ENCODE measurements around the gene VPS26C.

VPS26C gene

DNA sequence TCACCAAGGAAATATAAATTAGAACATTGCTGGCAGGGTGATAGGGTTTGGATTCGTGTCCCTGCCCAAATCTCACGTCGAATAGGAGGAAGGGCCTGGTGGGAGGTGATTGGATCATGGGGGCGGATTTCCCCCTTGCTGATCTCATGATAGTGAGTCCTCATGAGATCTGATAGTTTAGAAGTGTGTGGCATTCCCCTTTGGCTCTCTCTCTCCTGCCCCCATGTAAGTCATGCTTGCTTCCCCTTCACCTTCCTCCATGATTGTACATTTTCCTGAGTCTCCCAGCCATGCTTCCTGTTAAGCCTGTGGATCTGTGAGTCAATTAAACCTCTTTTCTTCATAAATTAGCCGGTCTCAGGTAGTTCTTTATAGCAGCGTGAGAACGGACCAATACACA is 60.6 kb downstream of the VPS26C start:
- Mint-ChIP-seq H3K9me3 (no peaks in the 10 kb centered on the region), H3K27me3 (no peaks in the 10 kb centered on the region), H3K4me3 (no peak overlapping the region), H3K4me1 (peaks cover 35% of the 10 kb centered on the region), H3K27ac (no peak overlapping the region)
- no peak for ATAC-seq
- no peak for DNase-seq

DNA sequence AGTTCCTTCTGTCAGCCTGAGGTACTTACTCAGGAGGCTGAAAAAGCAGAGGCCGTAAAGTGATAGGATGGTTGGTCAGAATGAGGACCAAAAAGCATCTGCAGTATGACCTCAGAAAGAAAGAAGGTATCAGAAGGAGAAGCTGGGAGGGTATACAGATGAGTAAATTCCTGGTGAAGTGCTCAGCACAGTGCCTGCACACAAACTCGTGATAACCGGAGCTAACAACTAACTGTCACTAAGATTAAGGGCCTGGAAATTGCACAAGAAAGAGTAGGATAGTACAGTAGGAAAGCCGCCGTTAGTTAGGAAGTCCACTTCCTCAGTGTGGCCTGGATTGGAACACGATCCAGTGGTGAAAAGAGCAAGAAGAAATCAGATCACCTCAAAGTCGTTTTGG is 62.6 kb downstream of the VPS26C start:
- Mint-ChIP-seq H3K9me3 (no peaks in the 10 kb centered on the region), H3K27ac (peak overlapping the region in 1 of 2 donors; percentile 10), H3K27me3 (no peaks in the 10 kb centered on the region), H3K4me1 (peaks cover 32% of the 10 kb centered on the region), H3K4me3 (no peak overlapping the region)
- no peak for DNase-seq
- ATAC-seq = no peak

DNA sequence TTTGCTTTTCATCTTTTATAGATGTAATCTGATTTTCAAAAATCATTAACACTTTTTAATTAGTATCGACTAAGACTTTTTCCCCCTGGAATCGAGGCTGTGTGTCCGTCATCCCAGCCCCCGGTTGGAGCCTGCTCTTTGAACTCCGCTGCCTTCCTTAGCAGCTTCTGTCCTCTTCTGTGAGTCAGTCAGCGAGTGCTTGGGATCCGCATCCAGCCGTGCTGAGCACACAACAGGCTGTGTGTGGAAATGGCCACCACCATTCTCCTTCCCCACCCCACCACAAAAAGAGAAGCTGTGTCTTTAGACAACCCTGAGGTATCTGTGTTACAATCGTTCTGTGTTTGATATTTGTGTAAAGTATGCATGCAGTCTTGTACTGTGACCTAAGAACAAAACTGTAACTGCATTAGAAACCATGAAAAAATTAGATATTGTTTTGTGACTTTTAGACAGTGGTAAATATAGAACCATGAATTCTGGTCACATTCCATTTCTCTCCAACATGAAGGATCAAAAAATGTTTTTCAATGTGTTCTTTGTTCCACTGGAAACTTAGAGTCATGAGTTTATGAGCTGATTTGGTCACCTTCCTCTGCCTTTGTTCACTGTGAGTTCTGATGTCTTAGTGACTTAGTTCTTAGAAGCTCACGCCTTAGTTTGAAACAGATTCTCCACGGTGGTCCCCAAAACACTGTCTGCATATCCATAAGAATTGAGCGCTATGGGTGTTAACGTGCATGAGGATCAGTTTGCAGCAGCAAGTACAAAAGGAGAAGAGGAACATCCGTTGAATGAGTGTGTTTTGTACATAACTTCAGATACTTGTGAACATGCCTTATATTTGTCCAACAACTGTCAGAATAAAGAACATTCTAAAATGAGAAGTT is 64.7 kb downstream of the VPS26C start:
- Mint-ChIP-seq H3K9me3 (no peaks in the 10 kb centered on the region), H3K27me3 (no peaks in the 10 kb centered on the region), H3K4me3 (no peak overlapping the region), H3K4me1 (peaks cover 14% of the 10 kb centered on the region), H3K27ac (no peak overlapping the region)
- DNase-seq (no peak), ATAC-seq (no peak)

DNA sequence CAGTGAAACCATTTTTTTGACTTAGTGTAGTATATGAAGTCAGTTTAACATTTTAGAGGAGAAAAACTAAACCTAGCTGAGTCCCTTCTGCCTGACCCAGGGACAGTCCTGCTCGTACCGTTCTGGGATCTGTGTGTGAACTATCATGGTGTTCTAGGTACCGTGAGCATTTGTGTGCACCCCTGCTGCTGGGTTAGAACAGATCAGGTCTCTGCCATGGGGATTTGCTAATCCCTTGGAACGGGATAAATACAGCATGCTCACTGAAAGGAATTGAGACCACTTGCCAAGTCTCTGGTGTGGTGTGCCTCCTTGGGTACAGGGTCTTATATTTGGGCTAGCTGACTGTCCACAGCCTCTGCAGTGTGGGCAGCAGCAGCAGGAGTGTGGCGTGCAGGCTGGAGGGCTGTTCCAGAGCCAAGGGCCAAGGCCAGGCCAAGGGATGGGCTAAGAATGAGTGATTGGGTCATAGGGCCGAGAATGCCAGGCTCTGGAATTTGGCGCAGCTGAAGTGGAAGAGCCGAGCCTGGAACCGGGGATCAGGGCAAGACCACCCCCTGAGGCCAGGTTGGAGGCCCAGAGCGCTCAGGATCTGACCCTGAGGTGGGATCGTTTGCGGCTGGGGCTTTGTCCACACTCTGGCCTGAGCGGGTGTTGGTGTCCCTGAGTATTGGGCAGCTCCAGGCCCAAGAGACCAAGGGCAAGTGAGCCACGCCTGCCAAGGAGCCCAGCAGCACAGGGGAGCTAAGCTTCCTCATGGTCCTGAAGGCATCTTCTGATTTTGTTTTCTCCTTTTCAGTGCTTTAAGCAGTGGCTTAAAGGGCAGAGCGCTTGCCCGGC is 66.3 kb downstream of the VPS26C start:
- DNase-seq = no peak
- no peaks in the 10 kb centered on the region for H3K9me3 Mint-ChIP-seq
- H3K4me3 Mint-ChIP-seq = no peak overlapping the region
- H3K27me3 Mint-ChIP-seq = no peaks in the 10 kb centered on the region
- H3K4me1 Mint-ChIP-seq = no peaks in the 10 kb centered on the region
- H3K27ac Mint-ChIP-seq = peak overlapping the region; percentile 70 to 78
- no peak for ATAC-seq

DNA sequence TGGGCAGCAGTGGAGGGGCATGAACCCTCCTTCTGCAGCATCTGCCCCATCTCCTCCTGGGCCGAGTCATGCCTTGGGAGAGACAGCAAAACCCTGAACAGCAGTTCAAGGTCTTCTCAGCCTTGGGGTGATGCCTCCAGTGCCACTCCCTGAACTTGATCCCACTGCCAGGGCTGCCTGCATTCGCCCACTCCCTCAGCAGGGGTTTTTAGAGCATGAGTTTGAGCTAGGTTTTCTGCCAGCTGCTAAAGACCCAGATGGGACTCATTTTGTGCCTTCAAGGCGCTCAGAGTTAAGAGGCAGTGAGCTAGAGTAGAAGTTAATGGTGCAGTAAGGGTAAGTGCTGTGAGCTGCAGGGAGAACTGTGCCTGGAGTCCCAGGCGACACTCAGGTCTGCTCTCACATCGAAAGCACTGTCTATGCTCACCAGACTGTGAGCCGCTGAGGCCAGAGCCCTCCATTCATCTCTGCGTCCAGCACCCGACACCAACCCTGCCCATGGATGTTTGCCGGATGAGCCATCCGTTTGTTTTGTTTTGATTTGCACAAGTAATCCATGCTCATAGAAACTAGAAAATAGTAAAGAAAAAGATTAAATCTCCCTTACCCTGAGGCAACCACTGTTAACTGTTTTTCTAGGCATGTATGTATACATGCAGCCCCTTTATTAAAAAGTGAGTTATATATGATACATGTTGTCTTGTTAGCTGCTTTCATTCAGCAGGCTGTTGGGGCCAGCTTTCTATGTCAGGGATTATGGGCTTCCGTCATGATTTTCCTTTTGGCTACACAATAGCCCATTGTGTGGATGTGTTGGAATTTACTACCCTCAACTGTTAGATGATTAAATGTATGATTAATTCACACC is 67.8 kb downstream of the VPS26C start:
- no peak for ATAC-seq
- DNase-seq = no peak
- Mint-ChIP-seq H3K27ac (peak overlapping the region in 1 of 2 donors; percentile 69), H3K9me3 (no peaks in the 10 kb centered on the region), H3K4me3 (no peak overlapping the region), H3K27me3 (no peaks in the 10 kb centered on the region), H3K4me1 (no peaks in the 10 kb centered on the region)

DNA sequence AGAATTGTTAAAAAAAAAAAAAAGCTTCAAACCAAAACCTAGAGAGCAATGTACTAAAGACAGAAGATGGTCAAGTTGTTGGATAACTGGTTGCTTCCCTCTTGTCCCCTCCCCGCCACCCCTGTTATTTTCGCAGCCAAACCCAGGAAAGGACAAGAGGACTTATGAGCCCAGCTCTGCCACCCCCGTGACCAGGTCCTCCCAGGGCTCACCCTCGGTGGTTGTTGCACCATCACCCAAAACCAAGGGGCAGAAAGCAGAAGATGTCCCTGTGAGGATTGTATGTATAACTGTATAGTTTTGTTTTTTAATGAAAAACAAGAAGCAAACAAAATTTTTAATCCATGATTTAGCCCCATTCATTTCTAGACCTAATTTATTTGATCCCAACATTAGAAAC is 69.4 kb downstream of the VPS26C start:
- H3K9me3 Mint-ChIP-seq = no peaks in the 10 kb centered on the region
- DNase-seq (no peak), ATAC-seq (no peak)
- no peaks in the 10 kb centered on the region for H3K27me3 Mint-ChIP-seq
- no peaks in the 10 kb centered on the region for H3K4me1 Mint-ChIP-seq
- no peak overlapping the region for H3K27ac Mint-ChIP-seq
- no peak overlapping the region for H3K4me3 Mint-ChIP-seq

DNA sequence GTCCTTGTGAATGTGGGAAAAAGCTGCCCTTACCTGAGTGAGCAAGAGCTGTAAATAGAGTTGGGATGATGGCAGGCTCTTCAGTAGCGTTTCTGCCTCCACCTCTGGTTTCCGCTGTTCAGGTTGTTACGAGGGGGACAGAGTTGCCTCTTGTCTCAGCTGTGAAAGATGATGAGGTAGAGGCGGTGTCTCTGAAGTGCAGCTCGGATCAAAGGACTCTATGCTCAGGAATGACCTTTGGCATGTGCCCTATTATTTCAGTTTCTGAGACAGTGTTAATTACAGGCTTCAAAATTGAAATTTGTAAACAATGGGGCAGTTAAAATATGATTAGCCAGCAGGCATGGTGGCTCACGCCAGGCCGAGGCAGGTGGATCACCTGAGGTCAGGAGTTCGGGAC is 70.3 kb downstream of the VPS26C start:
- no peaks in the 10 kb centered on the region for H3K9me3 Mint-ChIP-seq
- no peak overlapping the region for H3K4me3 Mint-ChIP-seq
- H3K27ac Mint-ChIP-seq = peak overlapping the region in 1 of 2 donors; percentile 60
- H3K27me3 Mint-ChIP-seq = no peaks in the 10 kb centered on the region
- no peak for DNase-seq
- no peak for ATAC-seq
- no peaks in the 10 kb centered on the region for H3K4me1 Mint-ChIP-seq

DNA sequence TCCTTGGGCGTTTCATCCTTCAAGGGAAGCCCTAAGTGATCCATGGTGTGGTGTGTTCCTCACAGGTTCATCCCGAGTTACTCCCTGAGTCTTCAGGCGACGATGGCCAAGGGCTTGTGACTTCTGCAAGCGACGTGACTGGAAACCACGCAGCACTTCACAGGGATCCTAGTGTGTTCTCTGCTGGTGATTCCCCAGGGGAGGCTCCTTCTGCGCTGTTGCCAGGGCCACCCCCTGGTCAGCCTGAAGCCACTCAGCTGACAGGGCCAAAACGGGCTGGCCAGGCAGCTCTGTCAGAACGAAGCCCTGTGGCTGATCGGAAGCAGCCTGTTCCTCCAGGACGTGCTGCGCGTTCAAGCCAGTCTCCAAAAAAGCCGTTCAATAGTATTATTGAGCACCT is 71.5 kb downstream of the VPS26C start:
- Mint-ChIP-seq H3K27ac (no peak overlapping the region), H3K4me3 (no peak overlapping the region), H3K27me3 (no peaks in the 10 kb centered on the region), H3K9me3 (no peaks in the 10 kb centered on the region), H3K4me1 (no peaks in the 10 kb centered on the region)
- no peak for DNase-seq
- no peak for ATAC-seq

DNA sequence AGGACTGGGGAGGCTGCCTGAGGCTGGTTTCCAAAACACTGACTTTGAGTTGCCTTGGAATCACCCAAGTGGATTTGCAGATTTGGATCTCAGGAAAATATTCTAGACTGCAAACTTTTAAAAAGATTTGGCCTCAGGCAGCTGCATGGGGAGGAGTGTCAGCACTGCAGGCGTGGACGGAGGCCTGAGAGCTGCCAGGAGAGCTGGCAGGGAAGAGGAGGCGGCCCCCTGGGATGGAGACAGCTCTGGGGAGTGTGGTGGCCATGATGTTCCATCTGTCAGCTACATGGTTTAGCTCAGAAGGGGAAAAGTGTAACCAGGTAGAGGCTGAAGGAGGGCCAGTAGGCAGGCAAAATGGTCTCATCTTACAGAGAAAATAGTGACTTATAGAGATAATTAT is 72.1 kb downstream of the VPS26C start:
- H3K9me3 Mint-ChIP-seq = no peaks in the 10 kb centered on the region
- no peaks in the 10 kb centered on the region for H3K4me1 Mint-ChIP-seq
- H3K4me3 Mint-ChIP-seq = no peak overlapping the region
- ATAC-seq = no peak
- no peak overlapping the region for H3K27ac Mint-ChIP-seq
- no peak for DNase-seq
- no peaks in the 10 kb centered on the region for H3K27me3 Mint-ChIP-seq

DNA sequence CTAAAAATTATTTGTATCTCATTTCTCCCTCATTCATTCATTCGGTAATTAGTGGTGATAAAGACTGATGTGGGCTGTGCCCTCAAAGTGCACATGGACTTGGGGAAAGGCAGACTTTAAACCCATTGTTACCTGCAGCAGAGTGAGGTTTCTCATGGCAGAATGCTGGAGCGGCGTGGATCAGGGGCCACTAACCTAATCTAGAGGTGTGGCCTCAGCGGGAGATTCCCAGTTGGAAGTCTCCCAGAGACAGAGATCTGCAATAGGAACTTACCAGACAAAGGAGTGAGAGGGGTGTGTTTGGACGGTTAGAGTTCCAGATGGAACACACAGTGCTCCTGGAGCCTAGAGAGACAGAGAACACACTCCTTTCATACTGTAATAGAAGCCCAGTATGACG is 73.5 kb downstream of the VPS26C start:
- Mint-ChIP-seq H3K9me3 (no peaks in the 10 kb centered on the region), H3K4me3 (no peak overlapping the region), H3K27me3 (no peaks in the 10 kb centered on the region), H3K4me1 (no peaks in the 10 kb centered on the region), H3K27ac (peak overlapping the region in 1 of 2 donors; percentile 23)
- ATAC-seq (no peak), DNase-seq (no peak)

DNA sequence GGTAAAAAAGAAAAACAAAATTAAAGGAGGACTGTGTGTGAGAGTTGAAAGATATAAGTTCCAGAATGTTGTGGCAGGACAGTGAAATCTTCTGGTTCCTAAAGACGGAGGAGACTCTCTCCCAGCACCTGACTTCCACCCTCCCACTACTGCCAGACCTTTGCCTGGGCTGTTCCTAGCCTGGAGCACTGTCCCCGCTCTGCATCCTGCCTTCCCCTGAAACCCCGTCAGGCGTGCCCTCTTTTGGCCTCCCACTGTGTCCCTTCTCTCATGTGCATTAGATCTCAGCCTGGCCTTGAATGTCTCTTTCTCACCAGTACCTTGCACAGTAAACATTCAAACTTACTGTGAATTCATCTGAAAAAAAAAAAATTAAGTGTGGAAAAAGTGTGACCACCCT is 74.1 kb downstream of the VPS26C start:
- H3K27ac Mint-ChIP-seq = no peak overlapping the region
- H3K4me3 Mint-ChIP-seq = no peak overlapping the region
- no peaks in the 10 kb centered on the region for H3K9me3 Mint-ChIP-seq
- ATAC-seq (no peak), DNase-seq (no peak)
- no peaks in the 10 kb centered on the region for H3K4me1 Mint-ChIP-seq
- no peaks in the 10 kb centered on the region for H3K27me3 Mint-ChIP-seq

DNA sequence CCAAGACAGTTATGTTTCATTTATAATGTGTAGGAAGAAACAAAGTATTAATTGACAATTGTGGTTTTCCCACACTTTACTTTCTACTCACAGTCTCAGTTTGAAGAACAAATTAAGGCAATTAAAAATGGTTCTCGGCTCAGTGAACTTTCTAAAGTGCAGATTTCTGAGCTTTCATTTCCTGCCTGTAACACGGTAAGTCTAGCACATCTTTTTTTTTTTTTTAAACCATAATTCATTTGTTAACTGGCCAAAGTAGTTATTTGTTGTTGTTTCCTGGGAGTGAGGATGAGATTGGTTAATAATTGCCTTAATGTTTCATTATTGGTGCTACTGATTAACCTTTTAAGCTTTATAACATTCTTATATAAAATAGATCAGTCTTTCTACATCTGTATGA is 75.1 kb downstream of the VPS26C start:
- Mint-ChIP-seq H3K4me3 (no peak overlapping the region), H3K27ac (peak overlapping the region; percentile 65 to 68), H3K4me1 (no peaks in the 10 kb centered on the region), H3K27me3 (no peaks in the 10 kb centered on the region), H3K9me3 (no peaks in the 10 kb centered on the region)
- DNase-seq = no peak
- no peak for ATAC-seq

DNA sequence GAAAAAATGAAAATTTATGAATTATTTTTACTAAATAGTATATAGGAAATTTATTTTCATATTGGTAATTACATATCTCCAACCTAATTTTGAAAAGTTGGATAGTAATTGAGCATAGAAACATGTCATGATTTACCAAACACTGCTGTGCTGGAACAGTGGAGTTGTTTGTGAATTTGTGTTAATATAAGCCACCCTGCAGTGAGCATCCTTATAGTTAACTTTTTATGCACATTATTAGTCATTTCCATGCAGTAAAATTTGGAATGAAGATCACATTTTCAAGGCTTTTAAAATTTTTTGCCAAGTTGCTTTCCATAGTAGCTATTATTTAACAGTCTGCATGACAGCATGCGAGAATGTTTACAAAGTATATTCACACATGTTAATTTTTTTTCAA is 78.3 kb downstream of the VPS26C start:
- H3K4me1 Mint-ChIP-seq = peaks cover 8% of the 10 kb centered on the region
- H3K4me3 Mint-ChIP-seq = no peak overlapping the region
- DNase-seq (no peak), ATAC-seq (no peak)
- H3K27me3 Mint-ChIP-seq = no peaks in the 10 kb centered on the region
- no peak overlapping the region for H3K27ac Mint-ChIP-seq
- no peaks in the 10 kb centered on the region for H3K9me3 Mint-ChIP-seq

DNA sequence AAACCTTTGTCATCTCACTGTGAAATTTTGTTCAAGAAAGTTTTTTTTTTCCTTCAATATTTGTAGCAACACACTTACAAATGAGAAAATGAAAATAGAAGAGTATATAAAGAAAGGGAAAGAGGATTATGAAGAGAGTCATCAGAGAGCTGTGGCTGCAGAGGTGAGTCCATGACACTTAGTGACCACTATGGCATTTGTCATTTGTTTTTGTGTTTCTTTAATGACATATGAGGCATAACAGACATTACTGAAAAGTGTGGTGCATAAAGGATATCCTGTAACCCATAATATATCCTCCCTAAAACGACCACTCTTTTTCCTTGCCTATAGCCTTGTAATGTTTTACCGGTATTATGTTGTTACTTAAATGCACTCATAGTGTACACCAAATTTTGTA is 80.2 kb downstream of the VPS26C start:
- no peaks in the 10 kb centered on the region for H3K27me3 Mint-ChIP-seq
- peak; percentile 64 for ATAC-seq
- H3K4me1 Mint-ChIP-seq = peaks cover 14% of the 10 kb centered on the region
- peak overlapping the region in 1 of 2 donors; percentile 92 for H3K27ac Mint-ChIP-seq
- H3K4me3 Mint-ChIP-seq = no peak overlapping the region
- DNase-seq = no peak
- H3K9me3 Mint-ChIP-seq = no peaks in the 10 kb centered on the region

DNA sequence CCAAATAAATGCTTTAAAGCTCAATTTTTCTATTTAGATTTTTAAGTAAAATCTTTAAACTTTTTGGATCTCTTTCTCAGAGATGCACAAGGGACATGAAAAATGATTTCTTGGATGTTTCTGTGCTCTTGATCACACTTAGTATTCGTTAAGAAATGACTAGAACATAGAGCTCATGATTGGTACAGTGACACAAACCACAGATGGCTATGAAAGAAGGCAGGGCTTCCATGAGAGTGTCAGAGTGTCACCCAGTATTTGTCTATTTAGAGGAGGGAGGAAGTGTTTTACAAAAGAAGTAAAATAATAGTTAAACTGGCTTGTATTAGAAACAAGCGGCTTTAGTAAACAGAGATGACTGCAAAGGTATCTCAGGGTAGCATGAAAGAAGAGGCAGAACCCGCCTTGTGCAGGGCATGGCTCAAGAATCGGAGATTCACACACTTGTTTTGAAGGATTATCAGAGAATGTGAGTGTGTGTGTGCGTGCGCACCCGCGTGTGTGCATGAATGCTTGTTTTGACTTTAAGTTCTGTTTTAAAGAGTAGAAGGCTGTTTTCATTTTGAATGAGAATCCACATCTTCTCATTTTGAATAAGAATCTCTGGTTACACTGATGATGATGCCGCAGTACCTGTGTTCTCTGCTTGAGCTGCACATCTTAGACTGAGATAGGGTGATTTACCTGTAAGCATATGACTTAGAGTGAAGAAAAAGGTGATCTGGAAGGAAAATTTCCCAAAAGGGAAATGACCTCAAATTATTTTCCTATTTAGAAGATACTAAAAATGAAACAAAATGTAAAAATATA is 82.1 kb downstream of the VPS26C start:
- no peak for ATAC-seq
- Mint-ChIP-seq H3K9me3 (no peaks in the 10 kb centered on the region), H3K4me3 (no peak overlapping the region), H3K4me1 (peaks cover 14% of the 10 kb centered on the region), H3K27me3 (no peaks in the 10 kb centered on the region), H3K27ac (peak overlapping the region in 1 of 2 donors; percentile 72)
- DNase-seq = no peak
